NT2/D1 (cell line): ENCODE results near the gene HOXA1.

Experiments used
- DNase-seq: peaks from one replicate; pipeline ENCODE4 v3.0.0-alpha.2; 2011; ENCODE audit warnings: low read depth, low spot score
- H3K27me3 ChIP-seq: 2 replicates; pipeline ENCODE4 v1.6.0; 2011; ENCODE audit warnings: mild to moderate bottlenecking; ENCODE audit not compliant: insufficient read length, insufficient read depth
- H3K36me3 ChIP-seq: 2 replicates; pipeline ENCODE4 v1.6.1; 2011; ENCODE audit warnings: mild to moderate bottlenecking, low read length, mixed read lengths; ENCODE audit not compliant: insufficient read depth, insufficient read length
- H3K4me1 ChIP-seq: 2 replicates; pipeline ENCODE4 v1.5.1; 2011; ENCODE audit not compliant: insufficient read depth, insufficient read length
- H3K4me3 ChIP-seq: 2 replicates; pipeline ENCODE4 v1.5.1; 2011; ENCODE audit warnings: low read depth; ENCODE audit not compliant: insufficient read length
- H3K9ac ChIP-seq: 2 replicates; pipeline ENCODE4 v1.6.0; 2011; ENCODE audit warnings: low read depth; ENCODE audit not compliant: insufficient read length
- H3K9me3 ChIP-seq: 2 replicates; pipeline ENCODE4 v1.5.1; 2011; ENCODE audit warnings: mild to moderate bottlenecking, low read length; ENCODE audit not compliant: insufficient read depth
- SUZ12 ChIP-seq: IDR thresholded peaks from 2 replicates; pipeline ENCODE4 v1.6.1; 2011; ENCODE audit not compliant: insufficient read length, insufficient read depth; ENCODE audit errors: extremely low read depth
- YY1 ChIP-seq: IDR thresholded peaks from 2 replicates; pipeline ENCODE4 v1.6.1; 2011; ENCODE audit not compliant: insufficient read length, insufficient read depth
- ZNF274 ChIP-seq: IDR thresholded peaks from 2 replicates; pipeline ENCODE4 v1.6.1; 2011; ENCODE audit warnings: mild to moderate bottlenecking, low read depth, low read length

The HOXA1 gene

DNA sequence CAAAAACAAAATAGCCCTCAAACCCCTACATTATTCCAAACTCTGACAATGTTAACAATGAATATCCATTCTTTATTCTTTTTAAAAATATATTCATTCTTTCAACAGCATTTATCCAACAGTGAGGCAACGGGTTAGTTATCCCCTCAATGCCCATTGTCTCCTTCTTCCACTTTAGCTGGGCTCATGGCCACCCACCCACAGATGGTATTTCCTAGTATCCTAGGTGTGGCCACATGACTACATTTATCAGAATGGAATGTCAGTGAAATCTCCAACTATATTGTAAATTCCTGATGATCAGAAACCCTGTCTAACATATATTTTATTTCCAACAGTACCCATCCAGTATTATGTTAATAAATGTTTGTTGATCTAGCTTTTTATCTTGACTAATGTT lies 13.6 kb downstream of the HOXA1 start:
- no peak overlapping the region for H3K4me3 ChIP-seq
- no peak overlapping the region for H3K9ac ChIP-seq
- H3K27me3 ChIP-seq: no peaks in the 10 kb centered on the region
- no peaks in the 10 kb centered on the region for H3K9me3 ChIP-seq
- DNase-seq: no peak
- H3K36me3 ChIP-seq: no peaks in the 10 kb centered on the region
- no peak for TF ChIP-seq ZNF274
- no peak for TF ChIP-seq SUZ12
- TF ChIP-seq YY1: no peak
- H3K4me1 ChIP-seq: no peaks in the 10 kb centered on the region

DNA sequence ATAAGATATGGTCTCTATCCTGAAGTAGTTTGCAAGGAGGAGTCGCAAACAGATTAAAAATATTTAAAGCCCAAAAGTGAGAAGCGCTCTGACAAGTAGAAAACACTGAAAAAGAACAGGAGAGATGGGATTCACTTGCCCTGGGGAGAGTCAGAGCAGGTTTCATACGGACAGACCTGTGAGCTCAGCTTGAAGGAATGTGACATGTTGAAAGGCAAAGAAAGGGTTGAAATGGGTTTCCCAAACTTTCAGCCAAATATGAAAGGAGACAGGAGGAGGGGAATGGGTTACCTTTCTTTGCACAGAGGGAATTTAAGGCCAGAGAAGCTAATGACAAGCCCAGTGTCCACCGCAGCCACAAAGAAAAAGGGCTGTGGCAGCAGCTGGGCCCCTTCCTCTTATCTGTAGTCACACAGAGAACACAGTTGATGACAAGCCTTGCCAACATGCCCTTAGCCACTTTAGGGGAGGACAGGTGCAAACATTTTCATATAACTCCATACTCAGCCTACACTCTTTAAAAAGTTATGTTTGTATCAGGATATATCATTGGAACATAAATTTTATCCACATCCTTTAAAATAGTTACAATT lies 14.9 kb downstream of the HOXA1 start:
- Histone ChIP-seq H3K4me3 (no peak overlapping the region), H3K36me3 (no peaks in the 10 kb centered on the region), H3K4me1 (no peaks in the 10 kb centered on the region), H3K9me3 (0 out of 2 replicates have a peak, but pooled peaks cover 3% of the 10 kb centered on the region), H3K9ac (no peak overlapping the region), H3K27me3 (no peaks in the 10 kb centered on the region)
- TF ChIP-seq YY1 (no peak), ZNF274 (no peak), SUZ12 (no peak)
- DNase-seq: no peak

DNA sequence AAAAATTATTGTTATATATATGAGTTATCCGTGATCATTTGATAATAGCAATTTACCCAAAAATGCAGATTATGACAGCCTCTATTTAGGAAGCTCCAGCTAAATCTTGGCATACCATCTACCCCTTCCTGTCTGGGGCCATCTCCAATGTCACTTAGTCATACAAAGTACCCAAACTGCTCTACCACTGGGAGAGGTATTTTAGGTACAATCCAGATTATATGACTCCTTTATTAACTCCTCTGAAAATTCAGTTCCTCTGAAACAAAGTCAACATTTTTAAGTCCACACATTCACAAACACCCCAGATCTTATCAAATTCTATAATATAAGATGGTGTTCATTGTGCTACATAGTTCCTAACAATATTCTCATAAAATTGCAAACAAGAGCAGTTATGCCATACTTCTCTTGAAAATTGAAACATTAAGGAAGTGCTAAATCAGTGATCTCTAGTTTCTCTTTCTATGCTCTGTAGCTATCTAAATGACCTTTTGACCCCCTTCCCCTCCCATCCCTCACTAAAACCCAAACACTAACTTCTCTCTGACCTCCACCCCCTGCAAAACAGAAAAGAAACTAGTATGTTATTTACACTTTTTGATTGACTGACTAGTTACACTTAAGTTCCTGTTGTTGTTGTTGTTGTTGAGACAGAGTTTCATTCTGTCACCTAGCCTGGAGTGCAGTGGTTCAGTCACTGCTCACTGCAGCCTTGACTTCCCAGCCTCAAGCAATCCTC lies 16.4 kb downstream of the HOXA1 start:
- no peak for DNase-seq
- Histone ChIP-seq H3K36me3 (no peaks in the 10 kb centered on the region), H3K9ac (no peak overlapping the region), H3K27me3 (no peaks in the 10 kb centered on the region), H3K4me3 (no peak overlapping the region), H3K4me1 (no peaks in the 10 kb centered on the region), H3K9me3 (peaks cover 8% of the 10 kb centered on the region; the same call in 1 of the 2 replicates)
- no peak for TF ChIP-seq ZNF274
- TF ChIP-seq YY1: no peak
- no peak for TF ChIP-seq SUZ12

DNA sequence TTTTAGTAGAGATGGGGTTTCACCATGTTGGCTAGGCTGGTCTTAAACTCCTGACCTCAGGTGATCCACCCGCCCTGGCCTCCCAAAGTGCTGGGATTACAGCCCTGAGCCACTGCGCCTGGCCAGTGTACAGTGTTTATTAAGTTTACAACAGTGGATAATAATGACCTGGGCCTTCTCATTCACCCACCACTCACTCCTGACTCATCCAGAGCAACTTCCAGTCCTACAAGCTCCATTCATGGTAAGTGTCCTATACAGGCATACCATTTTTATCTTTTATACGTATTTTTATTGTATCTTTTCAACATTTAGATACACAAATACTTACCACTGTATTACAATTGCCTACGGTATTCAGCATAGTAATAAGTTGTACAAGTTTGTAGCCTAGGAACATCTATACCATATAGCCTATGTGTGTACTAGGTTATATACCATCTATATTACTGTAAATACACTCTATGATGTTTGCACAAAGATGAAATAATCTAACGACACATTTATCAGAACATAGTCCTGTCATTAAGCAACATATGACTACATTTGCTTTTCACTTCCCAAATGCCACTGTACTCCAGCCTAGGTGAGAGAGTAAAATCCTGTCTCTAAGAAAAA lies 17.1 kb downstream of the HOXA1 start:
- H3K4me1 ChIP-seq: no peaks in the 10 kb centered on the region

DNA sequence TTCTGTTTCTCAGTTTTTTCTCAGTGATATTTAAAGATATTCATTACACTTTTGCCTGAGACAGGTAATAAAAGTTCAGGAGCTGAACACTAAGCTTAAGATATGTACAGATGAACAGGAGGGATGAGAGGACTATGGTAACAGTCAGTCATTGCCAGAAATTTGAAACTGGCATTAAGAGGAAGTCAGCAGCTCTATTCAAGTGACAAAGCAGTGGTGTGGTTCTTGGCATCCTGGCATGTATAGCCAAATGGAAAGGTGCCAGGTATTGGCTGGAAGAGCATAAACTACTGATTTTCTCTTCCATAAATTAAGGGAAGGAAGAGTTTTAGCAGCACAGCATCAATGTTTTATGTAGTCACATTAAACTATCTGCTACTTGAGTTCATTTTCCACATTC lies 22.7 kb downstream of the HOXA1 start:
- no peak for DNase-seq
- no peaks in the 10 kb centered on the region for H3K27me3 ChIP-seq

More for the DNA sequence above, 17.1 kb downstream of the HOXA1 start:
- TF ChIP-seq ZNF274 (no peak), YY1 (no peak), SUZ12 (no peak)
- H3K9me3 ChIP-seq: peaks cover 8% of the 10 kb centered on the region; the same call in 1 of the 2 replicates
- H3K4me3 ChIP-seq: no peak overlapping the region
- H3K9ac ChIP-seq: no peak overlapping the region
- no peak for DNase-seq
- H3K27me3 ChIP-seq: no peaks in the 10 kb centered on the region
- H3K36me3 ChIP-seq: no peaks in the 10 kb centered on the region

DNA sequence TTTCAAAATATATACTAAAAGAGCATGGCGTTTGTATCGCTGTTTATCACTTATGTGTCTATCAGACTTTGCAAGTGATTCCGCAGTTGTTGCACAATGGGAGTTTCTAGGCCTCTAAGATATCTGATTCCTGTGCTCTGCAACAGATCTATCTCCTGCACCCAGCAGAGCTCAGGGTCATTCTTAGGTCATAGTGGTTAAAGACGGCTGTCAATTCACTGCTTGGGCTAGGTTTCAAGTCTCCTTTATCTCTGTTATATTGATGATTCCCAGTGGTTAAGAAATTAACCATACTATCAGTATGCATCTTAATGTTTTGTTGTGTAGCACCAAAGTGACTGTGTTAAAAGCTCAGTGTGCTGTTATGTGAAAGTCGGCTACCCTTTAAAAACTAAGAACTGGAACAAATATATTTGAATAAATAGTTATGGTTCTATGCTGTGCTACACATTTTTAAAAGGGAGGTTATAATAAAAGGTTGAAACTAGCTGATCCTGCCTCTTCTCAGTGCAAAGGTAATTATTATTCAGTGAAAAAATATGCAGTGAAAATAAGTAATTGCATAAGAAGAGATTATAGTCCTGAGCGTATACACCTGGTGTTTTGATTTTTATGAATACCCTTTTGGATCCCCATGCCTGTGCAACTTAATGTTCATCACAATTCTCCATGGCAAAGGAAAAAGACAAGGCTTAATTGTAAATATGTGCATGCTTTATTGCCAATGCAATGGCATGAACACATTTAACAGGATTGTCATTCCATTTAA lies 24.0 kb downstream of the HOXA1 start:
- H3K36me3 ChIP-seq: no peaks in the 10 kb centered on the region
- peaks cover 8% of the 10 kb centered on the region; the same call in 1 of the 2 replicates for H3K9me3 ChIP-seq
- H3K4me1 ChIP-seq: no peaks in the 10 kb centered on the region
- no peak overlapping the region for H3K4me3 ChIP-seq
- no peak for DNase-seq
- TF ChIP-seq ZNF274 (no peak), SUZ12 (no peak), YY1 (no peak)
- H3K9ac ChIP-seq: no peak overlapping the region
- H3K27me3 ChIP-seq: no peaks in the 10 kb centered on the region

More for the DNA sequence above, 22.7 kb downstream of the HOXA1 start:
- TF ChIP-seq SUZ12: no peak
- H3K4me3 ChIP-seq: no peak overlapping the region
- no peak overlapping the region for H3K9ac ChIP-seq
- H3K36me3 ChIP-seq: no peaks in the 10 kb centered on the region
- H3K9me3 ChIP-seq: peaks cover 8% of the 10 kb centered on the region; the same call in 1 of the 2 replicates
- H3K4me1 ChIP-seq: no peaks in the 10 kb centered on the region

DNA sequence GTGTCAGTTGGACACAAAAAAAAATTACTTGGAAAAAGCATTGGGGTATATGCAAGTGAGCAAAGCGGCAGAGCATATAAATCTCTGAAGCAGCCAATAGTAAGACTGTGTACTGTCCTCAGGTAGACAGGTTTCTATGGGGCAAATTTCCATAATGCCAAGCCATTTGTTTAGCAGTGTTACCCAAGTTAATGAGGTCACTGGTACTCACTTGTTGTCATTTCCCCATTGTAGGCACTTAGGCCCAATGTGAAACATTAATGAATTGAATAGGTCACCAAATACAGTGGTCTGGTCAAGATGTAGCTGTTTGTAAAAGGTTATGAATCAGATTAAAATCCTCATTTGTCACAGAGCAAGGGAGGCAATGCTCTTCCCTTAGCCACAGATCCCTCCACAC lies 27.5 kb downstream of the HOXA1 start:
- Histone ChIP-seq H3K4me1 (no peaks in the 10 kb centered on the region), H3K36me3 (no peaks in the 10 kb centered on the region), H3K9ac (no peak overlapping the region), H3K4me3 (no peak overlapping the region), H3K27me3 (no peaks in the 10 kb centered on the region), H3K9me3 (no peaks in the 10 kb centered on the region)
- TF ChIP-seq SUZ12: no peak
- TF ChIP-seq ZNF274: no peak
- TF ChIP-seq YY1: no peak
- DNase-seq: no peak
